ENCODE measurements around the gene ZNF280B.

DNA sequence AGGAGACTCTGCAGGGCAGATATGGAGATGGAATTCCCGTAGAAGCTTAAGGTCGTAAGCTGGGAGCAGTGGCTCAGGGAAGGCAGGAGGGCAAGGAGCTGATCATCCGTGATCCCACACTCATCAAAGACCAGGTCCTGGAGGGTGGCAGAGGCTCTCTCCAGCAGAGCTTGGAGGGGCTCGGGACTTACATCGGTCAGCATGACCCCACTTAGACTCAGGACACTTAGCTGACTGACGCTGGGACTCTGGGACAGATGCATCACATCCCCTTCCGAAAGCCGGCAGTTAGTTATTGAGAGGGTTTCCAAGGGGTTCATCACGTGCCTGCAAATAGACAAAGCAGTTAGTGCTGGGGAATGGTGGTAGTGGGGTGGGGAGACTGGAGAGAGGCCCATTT is 39.8 kb upstream of the ZNF280B start:
- TF ChIP-seq CBX5 (IDR thresholded peaks at IDR 0.05; ENCODE audit: borderline replicate concordance, low read depth) (no peak), HBP1 (CRISPR knock-in tag; IDR thresholded peaks at IDR 0.05) (no peak)

Measured in K562 (cell line).